BLaER1 (cell line): Measurements from ENCODE around the gene RFTN1.

ENCODE experiments used
- H3K27ac ChIP-seq: shearing (Covaris generic); formaldehyde crosslinking; 2 replicates; pipeline ENCODE4 v1.8.1; 2022
- H3K27me3 ChIP-seq: shearing (Covaris generic); formaldehyde crosslinking; 2 replicates; pipeline ENCODE4 v1.8.1; 2022
- H3K36me3 ChIP-seq: shearing (Covaris generic); formaldehyde crosslinking; 2 replicates; pipeline ENCODE4 v1.8.1; 2022
- H3K4me1 ChIP-seq: shearing (Covaris generic); formaldehyde crosslinking; 2 replicates; pipeline ENCODE4 v1.8.1; 2022
- H3K4me2 ChIP-seq: shearing (Covaris generic); formaldehyde crosslinking; 2 replicates; pipeline ENCODE4 v1.8.1; 2022
- H3K4me3 ChIP-seq: shearing (Covaris generic); formaldehyde crosslinking; 2 replicates; pipeline ENCODE4 v1.8.1; 2022
- H3K9ac ChIP-seq: shearing (Covaris generic); formaldehyde crosslinking; 2 replicates; pipeline ENCODE4 v1.8.1; 2022
- H3K9me3 ChIP-seq: shearing (Covaris generic); formaldehyde crosslinking; 2 replicates; pipeline ENCODE4 v1.8.1; 2022
- H4K20me1 ChIP-seq: shearing (Covaris generic); formaldehyde crosslinking; 2 replicates; pipeline ENCODE4 v1.8.1; 2022
- Cebpa-rat ChIP-seq: shearing (Covaris generic); IDR thresholded peaks from 2 replicates; pipeline ENCODE4 v1.8.1; 2022

RFTN1 gene

GRCh38 chr3:16515885-16516420 is 2.5 kb upstream of the RFTN1 start:
- no peak overlapping the region for H3K4me2 ChIP-seq
- no peaks in the 10 kb centered on the region for H3K27me3 ChIP-seq
- no peak overlapping the region for H3K4me3 ChIP-seq
- peaks cover 6% of the 10 kb centered on the region for H4K20me1 ChIP-seq
- H3K4me1 ChIP-seq, result peaks cover 34% of the 10 kb centered on the region
- no peaks in the 10 kb centered on the region for H3K36me3 ChIP-seq
- H3K27ac ChIP-seq, result no peak overlapping the region
- TF ChIP-seq Cebpa-rat, result no peak
- no peaks in the 10 kb centered on the region for H3K9me3 ChIP-seq
- no peak overlapping the region for H3K9ac ChIP-seq

DNA sequence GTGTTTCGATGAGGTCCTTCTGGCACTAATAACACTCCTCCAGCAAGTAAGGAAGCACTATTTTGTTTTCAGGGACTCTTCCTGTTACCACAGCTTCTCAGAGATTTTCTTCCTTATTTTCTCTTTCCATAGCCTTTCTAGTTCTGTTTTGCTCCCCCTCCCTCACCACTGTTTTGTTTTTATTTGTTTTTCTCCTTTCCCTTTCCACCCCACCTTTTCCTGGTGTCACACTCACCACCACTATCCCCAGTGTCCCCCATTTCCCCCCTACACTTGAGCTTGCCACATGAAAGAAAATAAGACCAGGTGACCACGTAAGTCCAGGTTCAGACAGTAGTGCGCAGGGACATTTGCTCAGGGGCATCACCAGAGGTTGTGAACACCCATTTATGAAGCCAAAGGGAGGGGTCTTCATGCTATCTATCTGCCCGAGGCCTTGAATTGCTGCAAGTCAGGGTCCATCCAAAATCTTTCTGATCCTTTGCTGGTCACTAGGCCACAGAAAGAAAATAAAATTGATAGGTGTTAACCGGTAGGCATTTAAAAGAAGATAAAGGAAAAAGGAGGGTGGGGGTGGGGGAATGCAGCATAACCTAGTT is 1.4 kb upstream of the RFTN1 start:
- peaks cover 35% of the 10 kb centered on the region for H3K4me1 ChIP-seq
- no peak overlapping the region for H3K27ac ChIP-seq
- no peak overlapping the region for H3K9ac ChIP-seq
- no peak overlapping the region for H3K4me3 ChIP-seq
- no peaks in the 10 kb centered on the region for H3K36me3 ChIP-seq
- H4K20me1 ChIP-seq, result peaks cover 17% of the 10 kb centered on the region
- H3K4me2 ChIP-seq, result peak overlapping the region; percentile 93
- no peak for TF ChIP-seq Cebpa-rat
- no peaks in the 10 kb centered on the region for H3K9me3 ChIP-seq
- no peaks in the 10 kb centered on the region for H3K27me3 ChIP-seq

DNA sequence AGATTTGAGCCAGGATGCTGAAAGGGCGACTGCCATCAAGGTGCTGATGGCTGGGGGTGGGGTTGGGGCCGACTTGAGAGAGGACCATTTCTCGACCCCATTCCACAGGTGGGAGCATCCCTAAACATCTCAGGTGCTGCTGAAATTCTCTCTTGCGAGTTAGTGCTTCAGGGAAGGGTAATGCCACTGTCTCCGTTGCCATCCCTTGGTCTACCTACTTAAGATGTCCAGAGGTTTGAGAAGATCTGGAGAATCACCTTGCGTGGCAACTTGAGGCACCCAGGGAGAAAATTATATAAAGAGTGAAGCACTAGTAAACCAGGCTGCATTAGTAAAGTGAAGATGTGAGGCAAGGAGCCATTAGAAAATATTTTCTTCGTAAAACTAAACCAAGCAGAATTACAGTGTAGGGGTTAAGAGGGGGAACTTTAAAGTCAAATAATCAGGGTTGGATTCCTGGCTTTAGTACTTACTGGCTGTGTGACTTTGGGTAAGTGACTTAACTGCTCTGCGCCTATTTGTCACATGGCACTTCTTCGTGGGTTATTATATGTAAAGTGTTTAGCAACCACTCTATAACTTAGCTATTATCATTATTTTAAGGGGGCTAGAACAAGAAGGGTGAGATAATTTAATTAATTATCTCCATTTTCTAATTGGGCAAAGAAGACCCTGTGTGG is 662 bp upstream of the RFTN1 start:
- peak overlapping the region; percentile 92 for H3K9ac ChIP-seq
- H3K4me2 ChIP-seq, result peak overlapping the region; percentile 93
- peak overlapping the region; percentile 96 for H3K27ac ChIP-seq
- H3K9me3 ChIP-seq, result no peaks in the 10 kb centered on the region
- H3K36me3 ChIP-seq, result no peaks in the 10 kb centered on the region
- peaks cover 41% of the 10 kb centered on the region for H3K4me1 ChIP-seq
- no peak for TF ChIP-seq Cebpa-rat
- H4K20me1 ChIP-seq, result peaks cover 24% of the 10 kb centered on the region
- H3K27me3 ChIP-seq, result no peaks in the 10 kb centered on the region
- peak overlapping the region; percentile 96 for H3K4me3 ChIP-seq

DNA sequence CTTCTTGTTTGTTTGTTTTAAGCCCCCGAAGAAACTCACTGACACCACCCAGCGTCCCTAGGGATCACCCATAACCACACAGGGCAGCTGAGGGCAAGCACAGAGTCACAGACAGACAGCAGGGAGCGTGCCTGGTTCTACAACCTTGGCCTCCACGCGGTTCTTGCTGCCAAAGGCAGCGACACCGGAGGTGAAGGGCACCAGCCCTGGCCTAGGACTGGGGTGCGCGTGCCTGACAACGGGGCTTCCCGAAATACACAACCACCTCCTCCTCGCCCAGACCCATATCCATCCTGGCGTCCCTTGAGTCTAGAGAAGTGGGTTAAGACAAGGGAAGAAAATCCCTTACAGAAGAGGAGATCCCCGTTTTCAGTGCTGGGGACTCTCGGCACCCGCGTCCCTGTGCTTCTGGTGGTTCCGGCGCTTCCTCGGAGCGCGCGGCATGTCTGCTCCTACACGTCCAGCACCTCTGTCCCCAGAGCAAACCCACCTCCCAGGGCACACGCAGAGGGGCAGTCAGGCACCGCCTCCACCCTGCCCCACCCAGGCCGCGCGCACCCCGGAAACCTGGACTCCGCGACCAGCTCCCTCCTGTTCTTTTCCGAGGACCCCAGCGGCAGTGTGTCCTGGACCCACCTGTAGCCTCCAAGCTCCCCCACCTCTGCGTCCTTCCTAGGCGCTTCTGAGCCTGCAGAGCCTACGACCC is 911 bp downstream of the RFTN1 start:
- TF ChIP-seq Cebpa-rat, result no peak
- H3K9me3 ChIP-seq, result no peaks in the 10 kb centered on the region
- H3K27ac ChIP-seq, result peak overlapping the region; percentile 96
- H4K20me1 ChIP-seq, result peaks cover 40% of the 10 kb centered on the region
- peak overlapping the region; percentile 96 for H3K4me3 ChIP-seq
- peaks cover 7% of the 10 kb centered on the region for H3K36me3 ChIP-seq
- H3K27me3 ChIP-seq, result no peaks in the 10 kb centered on the region
- peaks cover 57% of the 10 kb centered on the region for H3K4me1 ChIP-seq
- peak overlapping the region; percentile 93 for H3K4me2 ChIP-seq
- peak overlapping the region; percentile 92 for H3K9ac ChIP-seq

GRCh38 chr3:16511681-16512434 is 1.6 kb downstream of the RFTN1 start:
- Histone ChIP-seq H3K27ac (peak overlapping the region; percentile 96), H3K4me1 (peaks cover 58% of the 10 kb centered on the region), H3K27me3 (no peaks in the 10 kb centered on the region), H3K4me3 (peak overlapping the region; percentile 96), H4K20me1 (peaks cover 47% of the 10 kb centered on the region), H3K9ac (peak overlapping the region; percentile 92), H3K36me3 (peaks cover 10% of the 10 kb centered on the region), H3K9me3 (no peaks in the 10 kb centered on the region), H3K4me2 (peak overlapping the region; percentile 93)
- TF ChIP-seq Cebpa-rat, result 0 out of 2 replicates have a peak, but pooled peaks have one; percentile 10

- TF ChIP-seq Cebpa-rat, result no peak
- Histone ChIP-seq H3K9me3 (peaks cover 8% of the 10 kb centered on the region), H3K27ac (peak overlapping the region; percentile 96), H3K27me3 (no peaks in the 10 kb centered on the region), H4K20me1 (peaks cover 58% of the 10 kb centered on the region), H3K36me3 (peaks cover 21% of the 10 kb centered on the region), H3K4me3 (peak overlapping the region; percentile 96), H3K9ac (peak overlapping the region; percentile 92), H3K4me1 (peaks cover 58% of the 10 kb centered on the region), H3K4me2 (peak overlapping the region; percentile 93)
Measured at GRCh38 chr3:16510620-16511319, 2.7 kb downstream of the RFTN1 start.

GRCh38 chr3:16509721-16510619 is 3.5 kb downstream of the RFTN1 start:
- Histone ChIP-seq H3K4me3 (peak overlapping the region; percentile 96), H3K4me1 (peaks cover 56% of the 10 kb centered on the region), H3K9me3 (peaks cover 16% of the 10 kb centered on the region), H3K4me2 (peak overlapping the region; percentile 93), H3K27ac (peak overlapping the region; percentile 96), H3K27me3 (no peaks in the 10 kb centered on the region), H4K20me1 (peaks cover 66% of the 10 kb centered on the region), H3K9ac (peak overlapping the region; percentile 92), H3K36me3 (peaks cover 29% of the 10 kb centered on the region)
- no peak for TF ChIP-seq Cebpa-rat

DNA sequence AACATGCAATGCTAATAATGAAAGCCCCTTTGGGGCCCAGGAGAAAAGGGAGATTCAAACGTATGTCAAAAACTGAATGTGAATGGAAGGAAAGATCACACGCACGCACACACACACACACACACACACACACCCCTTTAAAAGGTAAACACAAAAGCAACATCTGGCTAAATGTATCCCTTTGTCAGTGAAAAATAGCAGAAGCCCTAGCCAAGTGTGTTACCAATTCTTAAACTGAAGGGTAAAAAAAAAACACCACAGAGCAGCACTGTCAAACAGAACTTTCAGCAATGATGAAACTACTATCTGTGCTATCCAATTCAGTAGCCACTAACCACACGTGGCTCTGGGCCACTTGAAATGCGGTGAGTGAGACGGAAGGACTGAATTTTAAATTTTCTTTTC is 4.9 kb downstream of the RFTN1 start:
- H3K4me2 ChIP-seq, result peak overlapping the region; percentile 93
- peaks cover 37% of the 10 kb centered on the region for H3K36me3 ChIP-seq
- H3K27me3 ChIP-seq, result no peaks in the 10 kb centered on the region
- peaks cover 19% of the 10 kb centered on the region for H3K9me3 ChIP-seq
- no peak for TF ChIP-seq Cebpa-rat
- H3K27ac ChIP-seq, result no peak overlapping the region
- peak overlapping the region; percentile 4; the same call in 1 of the 2 replicates for H3K9ac ChIP-seq
- H4K20me1 ChIP-seq, result peaks cover 80% of the 10 kb centered on the region
- H3K4me3 ChIP-seq, result no peak overlapping the region
- H3K4me1 ChIP-seq, result peaks cover 53% of the 10 kb centered on the region
